OCI-LY3 (cell line): ENCODE data around the gene MEX3D.

Source experiments
- H2AFZ ChIP-seq: fragments of 200-600, 300-600 bp; shearing (Covaris generic); 2 replicates; pipeline ENCODE4 v1.6.0; 2014; ENCODE audit warnings: antibody characterized with exemption, low read depth, low read length
- H3K27ac ChIP-seq: fragments of 200-600, 300-600 bp; sonication (generic); 2 replicates; pipeline ENCODE4 v1.5.1; 2014; ENCODE audit warnings: mild to moderate bottlenecking, low read length, moderate library complexity, mixed read lengths
- H3K27me3 ChIP-seq: fragments of 200-600, 300-600 bp; sonication (generic); 2 replicates; pipeline ENCODE4 v1.6.1; 2014; ENCODE audit warnings: low read depth, low read length, mixed read lengths
- H3K36me3 ChIP-seq: fragments of 200-600, 300-600 bp; sonication (generic); replicated peaks from 2 replicates; pipeline ENCODE3; 2014; ENCODE audit warnings: low read depth, low read length, mixed read lengths
- H3K4me1 ChIP-seq: fragments of 300-600, 200-600 bp; sonication (generic); 2 replicates; pipeline ENCODE4 v1.6.1; 2014; ENCODE audit warnings: low read length, mixed read lengths
- H3K4me2 ChIP-seq: fragments of 200-600, 300-600 bp; sonication (generic); 2 replicates; pipeline ENCODE4 v1.6.1; 2014; ENCODE audit warnings: low read length, mixed read lengths
- H3K4me3 ChIP-seq: fragments of 300-600, 200-600 bp; sonication (generic); 2 replicates; pipeline ENCODE4 v1.5.1; 2014; ENCODE audit warnings: antibody characterized with exemption, mild to moderate bottlenecking, low read length, moderate library complexity
- H3K79me2 ChIP-seq: fragments of 300-600, 200-600 bp; shearing (Covaris generic); 2 replicates; pipeline ENCODE4 v1.6.1; 2014; ENCODE audit warnings: mild to moderate bottlenecking, low read length, mixed read lengths
- H3K9ac ChIP-seq: fragments of 300-600, 200-600 bp; shearing (Covaris generic); 2 replicates; pipeline ENCODE4 v1.6.0; 2014; ENCODE audit warnings: mild to moderate bottlenecking, low read length, moderate library complexity
- H3K9me3 ChIP-seq: fragments of 200-600, 300-600 bp; shearing (Covaris generic); 2 replicates; pipeline ENCODE4 v1.6.1; 2014; ENCODE audit warnings: low read length, mixed read lengths; ENCODE audit not compliant: insufficient read depth
- H4K20me1 ChIP-seq: fragments of 200-600, 300-600 bp; sonication (generic); 2 replicates; pipeline ENCODE4 v1.6.1; 2016; ENCODE audit warnings: low read length, mixed read lengths; ENCODE audit not compliant: insufficient read depth
- CTCF ChIP-seq: fragments of 200-600, 300-600 bp; sonication (generic); IDR thresholded peaks from 2 replicates; pipeline ENCODE4 v1.5.1; 2014; ENCODE audit warnings: antibody characterized with exemption, low read length, low read depth
- EZH2phosphoT487 ChIP-seq: fragments of 200-600 bp; shearing (Covaris generic); IDR thresholded peaks from 2 replicates; pipeline ENCODE4 v1.6.1; 2018; ENCODE audit warnings: antibody characterized with exemption, mixed run types, low read depth

Gene MEX3D

GRCh38 chr19:1523412-1524286 is 44.5 kb downstream of the MEX3D start, which contains the start of gene PLK5:
Gene PLK5 (plus strand): TSS chr19:1524077. CDS start chr19:1526997, 2,920 bp downstream.
- no peak within 1 kb of the TSS for H3K4me2 ChIP-seq
- H3K4me3 ChIP-seq = no peak within 1 kb of the TSS
- no peak within 1 kb of the TSS for H3K27ac ChIP-seq
- no peaks in the 10 kb centered on the region for H3K79me2 ChIP-seq
- no peaks in the 10 kb centered on the region for H4K20me1 ChIP-seq
- H3K9me3 ChIP-seq = no peaks in the 10 kb centered on the region
- H2AFZ ChIP-seq = no peak within 1 kb of the TSS
- no peak within 1 kb of the TSS for H3K9ac ChIP-seq
- no peaks in the 10 kb centered on the region for H3K4me1 ChIP-seq
- no peaks in the 10 kb centered on the region for H3K27me3 ChIP-seq
- TF ChIP-seq EZH2phosphoT487 (no peak), CTCF (no peak)
- no peaks in the 10 kb centered on the region for H3K36me3 ChIP-seq

GRCh38 chr19:1522838-1523237 is 45.3 kb downstream of the MEX3D start:
- Histone ChIP-seq H2AFZ (no peak overlapping the region), H3K9me3 (no peaks in the 10 kb centered on the region), H3K4me2 (no peak overlapping the region), H3K9ac (no peak overlapping the region), H4K20me1 (no peaks in the 10 kb centered on the region), H3K4me1 (no peaks in the 10 kb centered on the region), H3K79me2 (no peaks in the 10 kb centered on the region), H3K4me3 (no peak overlapping the region), H3K27me3 (no peaks in the 10 kb centered on the region), H3K36me3 (no peaks in the 10 kb centered on the region), H3K27ac (no peak overlapping the region)
- TF ChIP-seq EZH2phosphoT487 (no peak), CTCF (no peak)

- H3K4me1 ChIP-seq = no peaks in the 10 kb centered on the region
- no peak overlapping the region for H2AFZ ChIP-seq
- H3K27ac ChIP-seq = no peak overlapping the region
- no peaks in the 10 kb centered on the region for H3K27me3 ChIP-seq
- H3K79me2 ChIP-seq = no peaks in the 10 kb centered on the region
- TF ChIP-seq CTCF (no peak), EZH2phosphoT487 (no peak)
- H3K36me3 ChIP-seq = no peaks in the 10 kb centered on the region
- no peak overlapping the region for H3K4me2 ChIP-seq
- no peaks in the 10 kb centered on the region for H4K20me1 ChIP-seq
- H3K4me3 ChIP-seq = no peak overlapping the region
- no peaks in the 10 kb centered on the region for H3K9me3 ChIP-seq
- no peak overlapping the region for H3K9ac ChIP-seq
Observed at GRCh38 chr19:1522061-1522460, 46.1 kb downstream of the MEX3D start.

- Histone ChIP-seq H4K20me1 (no peaks in the 10 kb centered on the region), H3K4me1 (no peaks in the 10 kb centered on the region), H3K9me3 (no peaks in the 10 kb centered on the region), H3K4me2 (no peak overlapping the region), H3K27ac (no peak overlapping the region), H3K9ac (no peak overlapping the region), H2AFZ (no peak overlapping the region), H3K4me3 (no peak overlapping the region), H3K36me3 (no peaks in the 10 kb centered on the region), H3K27me3 (no peaks in the 10 kb centered on the region), H3K79me2 (no peaks in the 10 kb centered on the region)
- TF ChIP-seq CTCF (no peak), EZH2phosphoT487 (no peak)
Observed at GRCh38 chr19:1521636-1522035, 46.5 kb downstream of the MEX3D start.
